A673 (cell line): Measurements from ENCODE around the gene GINS1.

Source experiments
- EZH2 ChIP-seq: fragments of 200-600 bp; sonication (generic); IDR thresholded peaks from 2 replicates; pipeline ENCODE4 v1.6.1; 2017; ENCODE audit warnings: borderline replicate concordance, low read depth, mild to moderate bottlenecking, mixed read lengths, antibody characterized with exemption, low read length; ENCODE audit not compliant: poor library complexity, severe bottlenecking
- TF ChIP-seq, protein P1 (sequence below): fragments of 300-800, 200-600 bp; sonication (generic); conservative IDR thresholded peaks from 2 replicates; pipeline ENCODE4 v1.5.1; 2017; ENCODE audit warnings: low read depth, mild to moderate bottlenecking, antibody characterized with exemption, low read length, moderate library complexity, mixed read lengths

DNA sequence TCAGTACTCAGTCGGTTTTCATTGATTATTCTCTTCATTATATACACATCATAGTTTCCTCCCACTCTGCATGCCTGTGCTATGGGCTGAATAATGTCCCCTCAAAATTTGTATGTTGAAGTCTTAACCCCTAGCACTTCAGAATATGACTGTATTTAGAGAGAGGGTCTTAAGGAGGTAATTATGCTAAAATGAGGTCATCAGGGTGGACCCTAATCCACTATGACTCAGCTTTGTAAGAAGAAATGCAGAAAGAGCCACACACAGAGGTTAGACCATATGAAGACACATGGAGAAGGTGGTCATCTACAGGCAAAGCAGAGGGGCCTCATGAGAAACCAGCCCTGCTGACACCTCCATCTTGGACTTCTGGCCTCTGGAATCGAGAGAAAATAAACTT, 32.6 kb upstream of the GINS1 start:
- TF ChIP-seq, protein P1, sequence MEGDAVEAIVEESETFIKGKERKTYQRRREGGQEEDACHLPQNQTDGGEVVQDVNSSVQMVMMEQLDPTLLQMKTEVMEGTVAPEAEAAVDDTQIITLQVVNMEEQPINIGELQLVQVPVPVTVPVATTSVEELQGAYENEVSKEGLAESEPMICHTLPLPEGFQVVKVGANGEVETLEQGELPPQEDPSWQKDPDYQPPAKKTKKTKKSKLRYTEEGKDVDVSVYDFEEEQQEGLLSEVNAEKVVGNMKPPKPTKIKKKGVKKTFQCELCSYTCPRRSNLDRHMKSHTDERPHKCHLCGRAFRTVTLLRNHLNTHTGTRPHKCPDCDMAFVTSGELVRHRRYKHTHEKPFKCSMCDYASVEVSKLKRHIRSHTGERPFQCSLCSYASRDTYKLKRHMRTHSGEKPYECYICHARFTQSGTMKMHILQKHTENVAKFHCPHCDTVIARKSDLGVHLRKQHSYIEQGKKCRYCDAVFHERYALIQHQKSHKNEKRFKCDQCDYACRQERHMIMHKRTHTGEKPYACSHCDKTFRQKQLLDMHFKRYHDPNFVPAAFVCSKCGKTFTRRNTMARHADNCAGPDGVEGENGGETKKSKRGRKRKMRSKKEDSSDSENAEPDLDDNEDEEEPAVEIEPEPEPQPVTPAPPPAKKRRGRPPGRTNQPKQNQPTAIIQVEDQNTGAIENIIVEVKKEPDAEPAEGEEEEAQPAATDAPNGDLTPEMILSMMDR: no peak
- TF ChIP-seq EZH2: no peak
